ENCODE data around the gene TXK.

TXK gene

GRCh38 chr4:48031802-48032525 lies 102.1 kb downstream of the TXK start:
- Histone ChIP-seq H3K4me3 (ENCODE audit: low read depth, low read length) (no peak overlapping the region), H3K4me1 (ENCODE audit: control insufficient read depth, insufficient read depth, low read length) (no peaks in the 10 kb centered on the region), H3K36me3 (ENCODE audit: control insufficient read depth in 2 of 2, insufficient read depth in 1 of 2, low read length in 2 of 2) (peaks cover 0 to 31% of the 10 kb centered on the region in 2 experiments; a peak in 2 of 3 replicates), H3K27ac (ENCODE audit: extremely low read depth, low read depth, low read length) (no peak overlapping the region; the same call in 1 of the 2 replicates), H3K9me3 (ENCODE audit: control insufficient read depth, insufficient read depth, low read depth, low read length) (no peaks in the 10 kb centered on the region)
- ChIA-PET CTCF (interaction anchor here (0.8 to 1.6 kb wide), 5 partner anchors 13 to 336 kb away, joined by 3 to 8 read pairs (median 5); no protein-coding TSS in a partner anchor), POLR2A (interaction anchor here (1.3 kb wide), 1 partner anchor 17 kb away, joined by 3 read pairs; no protein-coding TSS in a partner anchor)
- 0 out of 2 replicates have a peak, but pooled peaks have one; percentile 17 for TF ChIP-seq ZXDB (tag by site-specific recombination; IDR thresholded peaks at IDR 0.05)
- TF ChIP-seq ZNF18 (tag by site-specific recombination; IDR thresholded peaks at IDR 0.05): no peak
- peak; percentile 64 for TF ChIP-seq PRDM6 (tag by site-specific recombination; IDR thresholded peaks at IDR 0.05)
- TF ChIP-seq SETDB1 (IDR thresholded peaks at IDR 0.05; ENCODE audit: insufficient read length, low read length): no peak
- peak; percentile 21; the same call in 1 of the 2 replicates for TF ChIP-seq GLIS1 (tag by site-specific recombination; IDR thresholded peaks at IDR 0.05)
- TF ChIP-seq PRDM1 (tag by site-specific recombination; IDR thresholded peaks at IDR 0.05): no peak
- no peak for TF ChIP-seq ZNF639 (tag by site-specific recombination; IDR thresholded peaks at IDR 0.05)
- TF ChIP-seq ZNF513 (tag by site-specific recombination; IDR thresholded peaks at IDR 0.05): no peak
- TF ChIP-seq HIC1 (tag by site-specific recombination; IDR thresholded peaks at IDR 0.05): no peak
- TF ChIP-seq HOXC10 (CRISPR knock-in tag; IDR thresholded peaks at IDR 0.05): no peak
- TF ChIP-seq ZBTB7A (tag by site-specific recombination; IDR thresholded peaks at IDR 0.05; ENCODE audit: low read depth): no peak
- TF ChIP-seq ZNF394 (tag by site-specific recombination; IDR thresholded peaks at IDR 0.05; ENCODE audit: borderline replicate concordance): no peak
- no peak for TF ChIP-seq GLI2 (tag by site-specific recombination; IDR thresholded peaks at IDR 0.05; ENCODE audit: borderline replicate concordance, low read depth)
- no peak for TF ChIP-seq SCRT2 (tag by site-specific recombination; IDR thresholded peaks at IDR 0.05)
- TF ChIP-seq ZNF366 (tag by site-specific recombination; conservative IDR thresholded peaks at IDR 0.05): 0 out of 2 replicates have a peak, but pooled peaks have one; percentile 16

GRCh38 chr4:48030470-48030869 lies 103.6 kb downstream of the TXK start:
- CTCF ChIA-PET: no interaction called here
- POLR2A ChIA-PET: no interaction called here
- no peak overlapping the region for H3K27ac ChIP-seq (ENCODE audit: extremely low read depth, low read depth, low read length)
- no peaks in the 10 kb centered on the region for H3K9me3 ChIP-seq (ENCODE audit: control insufficient read depth, insufficient read depth, low read depth, low read length)
- H3K36me3 ChIP-seq (ENCODE audit: control insufficient read depth in 2 of 2, insufficient read depth in 1 of 2, low read length in 2 of 2): peaks cover 8 to 33% of the 10 kb centered on the region in 2 experiments
- H3K4me3 ChIP-seq (ENCODE audit: low read depth, low read length): no peak overlapping the region
- no peaks in the 10 kb centered on the region for H3K4me1 ChIP-seq (ENCODE audit: control insufficient read depth, insufficient read depth, low read length)
- TF ChIP-seq ZNF16 (tag by site-specific recombination; IDR thresholded peaks at IDR 0.05; ENCODE audit: low read depth) (no peak), ZNF658 (tag by site-specific recombination; IDR thresholded peaks at IDR 0.05) (no peak), HOXA7 (CRISPR knock-in tag; IDR thresholded peaks at IDR 0.05; ENCODE audit: borderline replicate concordance) (no peak), SCRT2 (tag by site-specific recombination; IDR thresholded peaks at IDR 0.05) (no peak), ZNF404 (tag by site-specific recombination; IDR thresholded peaks at IDR 0.05) (no peak), ZNF266 (tag by site-specific recombination; IDR thresholded peaks at IDR 0.05; ENCODE audit: low read depth) (no peak), ZNF302 (tag by site-specific recombination; IDR thresholded peaks at IDR 0.05; ENCODE audit: low read depth) (no peak), ZNF792 (tag by site-specific recombination; IDR thresholded peaks at IDR 0.05) (no peak), ZNF488 (tag by site-specific recombination; IDR thresholded peaks at IDR 0.05) (no peak), ZNF18 (tag by site-specific recombination; IDR thresholded peaks at IDR 0.05) (no peak)

Measured in HEK293 (cell line).